ENCODE data around the gene RASEF.

The RASEF gene

DNA sequence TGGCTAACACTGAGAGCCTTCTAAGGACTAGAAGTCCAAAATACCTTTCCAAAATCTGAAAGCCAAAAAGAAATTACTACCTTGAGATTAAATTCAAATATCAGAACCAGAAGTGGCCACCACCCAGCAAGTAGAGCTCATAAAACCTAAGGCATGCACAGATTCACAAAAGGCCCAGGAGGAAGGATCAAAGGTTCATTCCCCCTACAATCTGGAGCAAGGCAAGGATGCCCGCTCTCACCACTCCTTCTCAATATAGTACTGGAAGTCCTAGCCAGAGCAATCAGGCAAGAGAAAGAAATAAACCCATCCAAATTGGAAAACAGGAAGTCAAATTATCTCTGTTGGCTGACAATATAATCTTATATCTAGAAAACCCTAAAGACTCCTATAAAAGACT, 6.0 kb downstream of the RASEF start:
- DNase-seq (ENCODE audit: low read depth), result no peak

DNA sequence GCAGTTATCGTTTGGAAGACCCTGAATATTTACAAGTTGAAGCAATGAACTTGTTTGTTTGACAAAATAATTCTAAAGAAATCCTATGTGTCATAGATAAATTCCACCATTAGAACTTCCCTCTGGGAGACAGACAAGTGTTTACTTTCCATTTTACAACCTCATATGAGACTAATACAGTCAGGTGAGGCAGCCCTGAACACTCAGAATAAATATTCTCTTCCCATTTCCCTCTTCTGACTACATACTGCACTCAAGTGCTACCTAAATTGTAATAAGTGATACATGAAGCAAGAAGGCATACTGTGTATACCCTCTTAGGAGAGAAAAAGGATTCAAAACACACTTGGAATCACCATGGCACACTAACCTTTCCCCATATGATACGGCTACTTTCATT, 6.8 kb downstream of the RASEF start:
- DNase-seq (ENCODE audit: low read depth), result no peak

DNA sequence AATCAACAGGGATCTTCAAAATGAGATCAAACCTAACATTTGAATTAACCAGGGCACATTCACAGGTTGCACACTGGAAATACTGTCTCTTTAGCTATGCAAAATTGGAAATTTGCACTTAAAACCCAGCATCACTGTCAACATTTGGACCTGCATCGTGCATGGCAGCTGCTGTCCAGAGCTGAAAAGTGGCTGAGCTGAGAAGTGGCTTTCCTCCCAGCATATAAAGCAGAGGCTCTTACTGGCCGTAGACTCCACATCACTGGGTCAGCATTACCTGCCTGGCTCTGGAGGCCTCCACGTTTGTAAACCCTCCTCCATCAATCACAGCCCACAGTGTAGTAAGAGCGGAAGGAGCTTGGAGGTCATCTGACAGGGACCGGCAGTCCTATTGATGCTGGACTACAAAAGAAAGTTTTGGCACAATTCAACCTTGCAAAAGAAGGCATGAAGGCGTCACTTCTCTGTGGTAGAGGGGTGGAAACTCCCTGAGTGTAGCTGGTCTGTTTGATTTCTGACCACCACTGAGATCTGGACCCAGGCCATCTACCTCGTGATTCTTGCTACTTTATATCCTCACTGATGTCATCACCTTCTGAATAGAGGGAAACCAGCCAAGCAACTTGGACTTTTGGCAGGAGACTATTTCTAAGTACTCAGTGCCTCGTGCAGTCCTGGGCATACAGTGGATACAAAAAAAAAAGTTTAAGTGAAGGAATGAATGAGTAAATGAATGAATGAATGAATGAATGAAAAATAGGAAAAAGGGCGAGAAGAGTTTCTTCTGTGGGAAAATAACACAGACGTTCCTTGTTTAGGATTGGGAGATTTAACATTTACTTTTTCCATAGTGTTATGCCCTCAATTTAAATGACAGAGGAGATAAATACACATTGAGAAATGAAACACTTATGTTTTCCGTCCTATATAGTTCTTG, 14.8 kb downstream of the RASEF start:
- no peak for DNase-seq (ENCODE audit: low read depth)

DNA sequence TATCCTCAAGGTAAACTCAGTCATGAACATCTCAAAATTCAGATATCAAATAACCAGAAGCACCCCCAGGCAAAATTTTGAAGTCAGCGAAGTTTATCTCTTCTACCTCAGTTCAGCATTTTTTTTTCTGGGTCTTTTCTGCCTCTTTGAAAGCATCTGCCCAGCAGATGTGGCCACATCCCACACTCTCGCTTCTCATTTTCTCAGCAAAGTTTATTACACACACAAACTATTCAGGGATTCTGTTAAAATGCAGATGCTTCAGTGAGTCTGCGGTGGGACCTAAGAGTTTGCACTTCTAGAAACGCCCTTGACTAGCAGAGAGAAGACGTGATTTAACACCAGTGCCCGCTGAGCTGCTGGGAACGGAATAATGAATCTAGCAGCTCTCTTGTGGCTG, 19.3 kb downstream of the RASEF start:
- DNase-seq (ENCODE audit: low read depth), result no peak

- no peak for DNase-seq (ENCODE audit: low read depth)
These were observed 21.2 kb downstream of the RASEF start for GRCh38 chr9:83041771-83042170.

GRCh38 chr9:83039303-83039702, 23.6 kb downstream of the RASEF start:
- no peak for DNase-seq (ENCODE audit: low read depth)

DNA sequence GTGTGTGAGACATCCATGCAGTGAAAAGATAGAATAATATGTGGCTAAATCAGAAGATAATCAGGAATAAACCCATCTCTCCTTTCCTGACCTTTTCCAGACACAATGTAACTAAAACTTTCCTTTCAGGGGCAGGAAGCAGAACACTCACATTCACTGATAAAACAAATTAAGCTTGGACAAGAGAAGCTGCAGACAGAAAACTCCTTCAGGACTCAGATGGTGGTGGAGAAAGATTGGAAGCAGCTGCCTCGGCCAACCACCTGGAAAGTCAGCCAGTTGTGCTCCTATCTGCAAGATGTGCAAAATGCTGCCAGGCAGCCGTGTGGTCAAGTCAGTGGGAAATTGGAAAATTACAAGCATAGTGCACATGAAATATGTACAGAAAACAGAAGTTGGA, 26.9 kb downstream of the RASEF start:
- no peak for DNase-seq (ENCODE audit: low read depth)

GRCh38 chr9:83035143-83035542, 27.8 kb downstream of the RASEF start:
- no peak for DNase-seq (ENCODE audit: low read depth)

- DNase-seq (ENCODE audit: low read depth), result no peak
These were observed 28.4 kb downstream of the RASEF start for GRCh38 chr9:83034587-83034986.

- DNase-seq (ENCODE audit: low read depth), result no peak
These were observed 28.9 kb downstream of the RASEF start for GRCh38 chr9:83034026-83034425.

- DNase-seq (ENCODE audit: low read depth), result no peak
These were observed 30.8 kb downstream of the RASEF start for GRCh38 chr9:83032065-83032625.

- no peak for DNase-seq (ENCODE audit: low read depth)
These were observed 32.4 kb downstream of the RASEF start for GRCh38 chr9:83030391-83031107.

DNA sequence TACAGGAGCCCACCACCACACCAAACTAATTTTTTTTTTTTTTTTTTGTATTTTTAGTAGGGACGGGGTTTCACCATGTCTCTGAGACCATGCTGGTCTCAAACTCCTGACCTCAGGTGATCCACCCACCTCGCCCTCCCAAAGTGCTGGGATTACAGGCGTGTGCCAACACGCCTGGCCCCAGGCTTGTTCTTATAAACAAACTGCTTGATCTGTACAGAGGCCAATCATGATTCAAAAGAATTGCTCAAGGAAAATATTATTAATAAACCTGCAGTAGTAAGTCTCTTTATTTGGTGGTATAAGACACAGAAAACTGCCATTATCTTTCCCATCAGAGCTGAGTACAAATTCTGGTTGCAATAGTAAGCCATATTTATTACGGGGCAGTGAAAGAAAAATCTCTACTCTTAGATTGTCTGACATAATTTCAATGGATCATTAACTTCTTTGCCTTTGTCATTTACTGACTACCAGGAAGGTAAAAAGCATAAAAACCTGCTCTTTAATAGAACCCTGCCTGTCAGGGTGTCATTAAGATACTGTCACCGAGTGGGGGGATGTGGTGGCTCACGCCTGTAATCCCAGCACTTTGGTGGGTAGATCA, 33.3 kb downstream of the RASEF start:
- no peak for DNase-seq (ENCODE audit: low read depth)

DNA sequence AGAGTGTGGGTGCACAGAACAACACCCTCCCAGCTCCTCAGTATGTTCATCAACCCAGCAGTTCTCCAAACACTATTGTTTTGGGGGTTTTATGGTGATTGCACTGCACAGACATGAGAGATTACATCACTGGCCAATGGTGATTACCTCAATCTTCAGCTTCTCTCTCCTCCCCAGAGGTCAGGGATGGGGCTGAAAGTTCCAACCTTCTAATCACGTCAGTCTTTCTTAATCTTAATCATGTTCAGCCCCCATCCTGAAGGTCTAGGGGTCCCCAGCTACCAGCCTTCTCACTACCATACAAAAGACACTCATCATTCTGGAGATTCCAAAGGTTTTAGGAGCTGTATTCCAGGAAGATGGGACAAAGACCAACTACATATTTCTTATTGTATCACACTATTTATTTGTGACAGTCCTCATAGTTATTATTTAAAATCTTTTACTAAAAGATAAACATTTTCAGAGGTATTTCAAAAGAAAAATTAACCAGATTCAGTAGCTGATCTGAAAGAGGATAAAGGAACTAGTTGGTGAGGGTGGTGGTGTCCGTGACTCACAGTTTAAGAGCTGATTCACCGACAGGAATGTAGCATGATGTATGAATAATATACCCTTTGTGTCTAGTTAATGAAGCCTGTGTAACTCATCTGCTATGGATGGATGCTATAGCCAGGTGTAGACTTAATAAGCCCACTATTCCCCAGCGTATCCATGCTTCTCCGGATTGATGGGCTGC, 35.6 kb downstream of the RASEF start:
- DNase-seq (ENCODE audit: low read depth), result no peak

DNA sequence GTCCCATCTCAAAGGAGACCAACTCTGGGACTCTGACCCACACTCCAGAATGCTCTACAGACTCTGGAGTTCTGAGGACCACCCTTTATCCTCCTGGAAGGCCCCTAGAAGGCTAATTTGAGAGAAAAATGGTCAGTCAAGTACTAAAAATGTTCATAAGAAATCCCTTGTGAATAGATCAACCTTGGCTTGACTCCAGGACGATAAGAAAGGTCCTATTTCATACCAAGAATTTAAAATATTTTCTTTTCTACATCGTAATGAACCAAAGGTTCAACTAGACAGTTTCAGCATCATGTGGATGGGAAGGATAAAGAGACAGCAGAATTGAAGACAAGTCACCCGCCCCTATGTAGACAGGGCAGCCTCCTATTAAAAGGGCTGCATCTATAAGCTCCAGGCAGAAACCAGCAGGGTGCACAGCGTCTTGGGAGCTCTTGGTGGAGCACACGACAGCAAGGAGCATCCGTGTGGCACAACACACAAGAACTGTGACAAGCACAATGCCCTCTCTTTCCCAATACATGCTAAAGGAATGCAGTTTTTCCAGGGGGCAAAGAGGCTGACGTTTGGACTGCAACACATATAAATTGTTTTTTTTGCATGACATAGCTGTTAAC, 38.3 kb downstream of the RASEF start:
- DNase-seq (ENCODE audit: low read depth), result no peak

- no peak for DNase-seq (ENCODE audit: low read depth)
These were observed 39.8 kb downstream of the RASEF start for GRCh38 chr9:83023151-83023550.

GRCh38 chr9:83020864-83021263, 42.1 kb downstream of the RASEF start:
- DNase-seq (ENCODE audit: low read depth), result no peak

DNA sequence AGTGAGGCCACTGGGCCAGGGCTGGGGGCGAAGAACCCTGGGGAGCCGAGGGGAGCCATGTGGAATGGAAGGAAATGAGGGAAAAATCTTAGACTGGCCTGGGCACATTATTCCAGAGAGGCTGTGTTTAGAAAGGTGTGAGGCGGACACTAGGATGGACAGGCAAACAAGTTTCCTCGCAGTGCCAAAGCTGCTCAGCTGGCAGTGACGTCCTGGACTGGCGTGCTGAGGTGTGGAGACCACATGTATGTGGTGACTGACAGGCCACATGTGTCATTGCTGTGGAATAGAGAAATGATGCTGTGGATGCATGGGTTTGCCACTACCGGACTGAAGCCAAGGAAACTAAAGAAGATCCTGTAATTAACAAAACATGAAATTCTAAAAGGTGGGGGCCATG, 42.6 kb downstream of the RASEF start:
- DNase-seq (ENCODE audit: low read depth), result no peak

DNA sequence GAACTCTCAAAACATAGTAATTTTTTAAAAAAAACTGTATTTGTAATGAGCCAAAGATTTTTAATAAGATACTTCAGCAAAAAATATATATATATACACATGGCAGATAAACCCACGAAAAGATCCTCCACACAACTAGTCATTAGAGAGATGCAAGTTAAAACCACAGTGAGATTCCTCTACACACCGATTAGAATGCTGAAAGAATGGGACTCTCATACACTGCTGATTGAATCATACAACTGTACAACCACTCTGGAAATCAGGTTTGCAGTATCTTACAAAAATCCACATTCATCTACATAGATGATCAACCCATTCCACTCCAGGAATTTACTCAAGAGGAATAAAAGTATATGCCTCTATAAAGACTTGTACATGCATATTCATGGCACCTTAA, 43.7 kb downstream of the RASEF start:
- DNase-seq (ENCODE audit: low read depth), result no peak

GRCh38 chr9:83015897-83016296, 47.0 kb downstream of the RASEF start:
- DNase-seq (ENCODE audit: low read depth), result no peak

DNA sequence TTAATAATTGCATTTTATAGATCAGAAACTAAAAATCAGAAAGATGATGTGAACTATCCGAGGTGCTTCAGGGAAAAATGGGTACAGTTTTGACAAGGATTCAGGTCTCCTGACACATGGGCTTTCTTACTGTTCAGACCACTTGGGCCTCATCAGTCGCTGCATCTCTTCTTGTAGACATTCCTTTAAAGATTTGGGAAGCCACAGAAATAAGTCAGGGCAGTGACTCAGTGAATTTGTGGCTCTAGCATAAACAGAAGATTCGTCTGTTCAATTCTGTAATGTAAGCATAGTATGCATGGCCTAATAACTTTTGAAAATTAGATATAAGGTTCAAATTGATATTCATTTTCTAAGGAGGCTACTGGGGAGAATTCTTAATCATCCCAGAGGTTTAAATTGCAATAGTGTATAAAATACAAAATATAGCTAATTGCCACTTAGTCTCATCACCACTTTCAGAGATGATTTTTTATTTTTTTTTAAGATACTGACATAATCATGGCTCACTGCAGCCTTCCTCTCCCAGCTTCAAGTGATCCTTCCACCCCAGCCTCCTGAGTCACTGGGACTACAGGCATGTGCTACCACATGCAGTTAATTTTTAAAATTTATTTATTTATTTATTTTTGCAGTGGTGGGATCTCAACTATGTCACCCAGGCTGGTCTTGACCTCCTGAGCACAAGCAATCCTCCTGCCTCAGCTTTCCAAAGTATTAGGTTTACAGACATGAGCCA, 48.9 kb downstream of the RASEF start:
- DNase-seq (ENCODE audit: low read depth), result no peak

Data from T follicular helper cell (primary cell).